ENCODE measurements around the gene CACNG4.

CACNG4 gene

GRCh38 chr17:67067571-67068482 is 103.3 kb downstream of the CACNG4 start:
- no peak for DNase-seq

GRCh38 chr17:67068999-67069398 is 104.5 kb downstream of the CACNG4 start:
- no peak for DNase-seq

DNA sequence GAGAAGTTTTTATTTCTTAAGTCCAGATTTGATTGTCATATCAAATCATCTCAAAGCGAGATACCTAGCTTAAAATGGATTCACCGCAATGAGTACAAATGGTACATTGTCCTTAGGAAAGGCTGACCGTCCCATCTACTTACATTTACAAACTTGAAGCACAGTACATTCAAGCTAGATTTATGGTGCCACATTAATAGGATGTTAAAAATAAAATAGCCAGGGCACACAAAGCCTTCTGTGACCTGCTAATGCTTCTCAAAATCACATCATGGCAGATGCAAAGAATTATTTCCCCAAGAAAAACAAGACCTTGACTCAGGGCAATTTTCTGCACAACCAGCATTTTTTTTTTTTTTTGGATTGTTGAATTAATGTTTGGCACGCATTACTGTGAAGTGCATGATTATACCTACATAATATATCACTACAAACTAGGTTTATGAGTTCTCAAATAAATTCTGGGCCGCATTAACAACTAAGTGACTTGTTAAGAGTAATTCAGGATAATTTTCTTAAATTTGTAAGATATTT is 105.2 kb downstream of the CACNG4 start:
- no peak for DNase-seq

DNA sequence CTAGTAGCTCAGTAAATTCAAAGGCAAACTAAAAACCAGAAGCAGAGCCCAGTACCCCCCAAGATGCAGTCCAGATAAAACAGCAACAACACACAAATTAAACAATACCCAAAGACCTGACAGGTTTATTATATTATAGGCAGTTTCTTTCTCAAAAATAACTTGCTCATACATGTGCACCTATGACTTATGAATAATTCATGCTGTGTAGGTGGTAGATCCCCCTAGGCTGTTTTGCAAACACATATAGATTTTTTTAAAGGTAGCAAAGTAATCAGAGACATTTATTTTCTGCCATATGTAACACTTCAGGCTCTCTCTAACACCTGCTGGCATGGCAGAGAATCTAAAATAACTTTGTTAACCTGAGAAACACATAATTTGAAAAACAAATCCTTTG is 107.1 kb downstream of the CACNG4 start:
- DNase-seq: no peak

DNA sequence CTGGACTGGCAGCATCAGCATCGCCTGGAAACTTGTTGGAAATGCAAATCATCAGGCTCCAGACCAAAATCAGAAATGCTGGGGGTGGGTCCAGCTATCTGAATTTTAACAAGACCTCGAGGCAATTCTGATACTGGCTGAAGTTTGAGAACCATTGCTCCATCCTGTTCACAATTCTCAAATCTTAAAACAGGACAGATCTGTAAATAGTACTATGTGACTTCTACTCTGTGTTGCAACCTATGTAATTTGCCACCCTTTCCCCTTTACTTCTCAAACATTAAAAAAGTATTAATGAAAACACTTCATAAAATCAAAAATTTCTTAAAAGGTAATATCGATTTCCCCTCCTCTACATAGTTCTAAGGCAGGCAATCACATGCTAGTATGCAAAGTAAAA is 108.4 kb downstream of the CACNG4 start:
- no peak for DNase-seq

- DNase-seq: no peak
These were observed 110.3 kb downstream of the CACNG4 start for GRCh38 chr17:67074781-67075180.

GRCh38 chr17:67076290-67076689 is 111.8 kb downstream of the CACNG4 start:
- DNase-seq: no peak

- DNase-seq: no peak
These were observed 113.8 kb downstream of the CACNG4 start for GRCh38 chr17:67078292-67078691.

DNA sequence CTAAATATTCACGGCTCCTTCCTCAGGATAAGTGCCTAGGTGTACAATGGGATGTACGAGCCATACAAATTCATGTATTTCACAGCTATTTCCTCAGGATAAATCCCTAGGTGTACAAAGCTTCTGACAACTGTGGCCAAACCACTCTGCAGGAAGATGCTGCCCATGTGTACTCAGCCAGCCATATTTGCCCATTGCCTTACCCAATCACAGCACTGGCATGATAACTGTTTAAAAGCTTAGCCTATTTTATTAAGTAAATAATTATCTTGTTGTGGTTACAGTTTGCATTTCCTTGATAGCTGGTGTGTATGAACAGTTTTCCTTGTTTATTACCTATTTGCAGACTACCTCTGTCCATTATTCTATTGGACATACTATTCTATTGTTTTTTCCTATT is 115.0 kb downstream of the CACNG4 start:
- no peak for DNase-seq

GRCh38 chr17:67080804-67081203 is 116.3 kb downstream of the CACNG4 start:
- DNase-seq: no peak

DNA sequence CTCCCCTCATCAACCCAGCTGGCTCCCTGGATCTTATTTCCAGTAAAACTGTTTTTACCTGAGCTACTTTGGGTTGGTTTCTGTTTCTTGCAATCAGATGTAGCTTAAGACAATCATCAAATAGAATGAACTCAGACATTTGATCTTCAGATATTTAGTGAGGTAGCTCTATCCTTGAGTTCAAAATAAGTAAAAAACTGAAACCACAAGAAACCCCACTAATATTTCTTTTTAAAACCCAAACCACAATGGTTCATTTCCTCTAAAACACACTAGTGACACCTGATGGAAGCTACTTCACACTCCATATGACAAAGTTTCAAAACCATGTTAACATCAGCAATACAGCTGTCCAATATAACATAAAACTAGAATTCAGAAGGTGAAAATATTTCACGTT is 117.6 kb downstream of the CACNG4 start:
- no peak for DNase-seq

All from midbrain (tissue), 1 donor.